Astrocyte (in vitro differentiated cells and primary cell): Measurements from ENCODE around the gene GHRH. TPM values are rescaled to one million over a fixed set of nuclear protein-coding genes. Genes with fewer than 3 reads are reported as not detected.

Experiments
- DNase-seq: peaks from one replicate; pipeline ENCODE4 v3.0.0-alpha.2; 2010; ENCODE audit warnings: low read depth
- FAIRE-seq: peaks from 2 replicates; lab custom pipeline; 2011; peaks lifted over from hg19 to GRCh38; lab: Jason Lieb, UNC
- H2AFZ ChIP-seq: 2 replicates; pipeline ENCODE4 v1.6.0; 2012; ENCODE audit warnings: low read depth, low read length, inconsistent platforms
- H3K27ac ChIP-seq: 2 replicates; pipeline ENCODE4 v1.5.1; 2011; ENCODE audit warnings: low read depth, low read length, inconsistent platforms
- H3K27me3 ChIP-seq: 2 replicates; pipeline ENCODE4 v1.6.0; 2011; ENCODE audit warnings: low read length, inconsistent platforms; ENCODE audit not compliant: insufficient read depth
- H3K36me3 ChIP-seq: 2 replicates; pipeline ENCODE4 v1.5.1; 2011; ENCODE audit warnings: low read length, inconsistent platforms; ENCODE audit not compliant: insufficient read depth
- H3K4me1 ChIP-seq: 2 replicates; pipeline ENCODE4 v1.5.1; 2011; ENCODE audit warnings: low read length, inconsistent platforms; ENCODE audit not compliant: insufficient read depth
- H3K4me2 ChIP-seq: 2 replicates; pipeline ENCODE4 v1.6.0; 2012; ENCODE audit warnings: low read length, inconsistent platforms
- H3K4me3 ChIP-seq: 2 replicates; pipeline ENCODE4 v1.5.1; 2011; ENCODE audit warnings: low read depth, mild to moderate bottlenecking, low read length, inconsistent platforms; ENCODE audit not compliant: insufficient read depth
- H3K79me2 ChIP-seq: 2 replicates; pipeline ENCODE4 v1.6.0; 2012; ENCODE audit warnings: mild to moderate bottlenecking, low read length, inconsistent platforms; ENCODE audit not compliant: insufficient read depth
- H3K9ac ChIP-seq: 2 replicates; pipeline ENCODE4 v1.6.0; 2012; ENCODE audit warnings: mild to moderate bottlenecking, low read length, inconsistent platforms
- H3K9me3 ChIP-seq: 2 replicates; pipeline ENCODE4 v1.5.1; 2012; ENCODE audit warnings: low read depth, mild to moderate bottlenecking, low read length, inconsistent platforms; ENCODE audit not compliant: insufficient read depth
- H4K20me1 ChIP-seq: 2 replicates; pipeline ENCODE4 v1.6.0; 2012; ENCODE audit warnings: low read length, inconsistent platforms; ENCODE audit not compliant: insufficient read depth
- H3K27ac Mint-ChIP-seq: one replicate; pipeline ENCODE4 v1.8.0; 2021; ENCODE audit warnings: mild to moderate bottlenecking, mixed read lengths; ENCODE audit not compliant: unreplicated experiment
- H3K27me3 Mint-ChIP-seq: one replicate; pipeline ENCODE4 v1.8.0; 2021; ENCODE audit warnings: low read depth, mixed read lengths; ENCODE audit not compliant: unreplicated experiment
- H3K36me3 Mint-ChIP-seq: one replicate; pipeline ENCODE4 v1.8.0; 2021; ENCODE audit warnings: low read depth, mixed read lengths; ENCODE audit not compliant: unreplicated experiment
- H3K4me1 Mint-ChIP-seq: one replicate; pipeline ENCODE4 v1.8.0; 2021; ENCODE audit warnings: low read depth, mixed read lengths; ENCODE audit not compliant: unreplicated experiment
- H3K4me3 Mint-ChIP-seq: one replicate; pipeline ENCODE4 v1.8.0; 2021; ENCODE audit warnings: mild to moderate bottlenecking, moderate library complexity, mixed read lengths; ENCODE audit not compliant: unreplicated experiment
- H3K9me3 Mint-ChIP-seq: one replicate; pipeline ENCODE4 v1.8.0; 2021; ENCODE audit warnings: mild to moderate bottlenecking, mixed read lengths; ENCODE audit not compliant: unreplicated experiment
- CTCF ChIP-seq: IDR thresholded peaks from 2 replicates; pipeline ENCODE4 v1.5.1; 2011; ENCODE audit warnings: low read depth, mild to moderate bottlenecking, inconsistent platforms, low read length, moderate library complexity; ENCODE audit not compliant: insufficient read depth
- EZH2 ChIP-seq: IDR thresholded peaks from 2 replicates; pipeline ENCODE4 v1.6.1; 2012; ENCODE audit warnings: mild to moderate bottlenecking, low read length, inconsistent platforms; ENCODE audit not compliant: insufficient read depth
- total RNA-seq: library from RNA; stranded (reverse); gene quantifications from 2 replicates; pipeline ENCODE4 v1.2.1, GENCODE V29; 2021

The GHRH gene
- total RNA-seq, 1 donor from 2014 or later: not detected

DNA sequence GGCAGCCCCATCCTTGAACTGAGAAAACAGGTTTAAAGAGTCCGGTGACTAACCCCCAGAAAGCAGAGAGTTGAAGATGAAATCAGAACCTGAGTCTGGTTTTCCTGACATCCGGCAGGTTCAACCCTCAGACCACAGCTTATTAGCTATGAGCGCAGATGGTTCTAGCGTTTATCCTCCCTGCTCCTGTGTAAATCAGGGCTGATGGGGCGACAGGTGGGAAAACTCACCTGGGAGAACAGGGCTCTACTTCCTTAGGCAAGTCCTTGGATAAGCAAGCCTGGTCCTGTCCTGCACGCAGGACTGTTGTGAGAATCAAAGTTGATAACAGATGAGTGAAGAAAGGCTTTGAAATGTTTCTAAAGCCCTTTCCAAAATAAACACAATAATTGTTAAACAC lies 31.4 kb downstream of the GHRH start:
- H3K27me3 Mint-ChIP-seq: no peaks in the 10 kb centered on the region
- peaks cover 9% of the 10 kb centered on the region for H3K4me1 Mint-ChIP-seq
- no peak overlapping the region for H3K4me3 Mint-ChIP-seq
- no peaks in the 10 kb centered on the region for H3K4me1 ChIP-seq
- no peak overlapping the region for H3K4me2 ChIP-seq
- FAIRE-seq (no peak), DNase-seq (no peak)
- peaks cover 41% of the 10 kb centered on the region for H4K20me1 ChIP-seq
- H3K4me3 ChIP-seq: no peak overlapping the region
- no peak overlapping the region for H2AFZ ChIP-seq
- H3K27me3 ChIP-seq: no peaks in the 10 kb centered on the region
- no peak overlapping the region for H3K27ac ChIP-seq
- H3K9me3 Mint-ChIP-seq: no peaks in the 10 kb centered on the region
- no peak overlapping the region for H3K9ac ChIP-seq
- peaks cover 16% of the 10 kb centered on the region for H3K36me3 Mint-ChIP-seq
- no peaks in the 10 kb centered on the region for H3K79me2 ChIP-seq
- H3K27ac Mint-ChIP-seq: no peak overlapping the region
- H3K36me3 ChIP-seq: peaks cover 75% of the 10 kb centered on the region
- H3K9me3 ChIP-seq: no peaks in the 10 kb centered on the region
- TF ChIP-seq EZH2 (no peak), CTCF (no peak)

DNA sequence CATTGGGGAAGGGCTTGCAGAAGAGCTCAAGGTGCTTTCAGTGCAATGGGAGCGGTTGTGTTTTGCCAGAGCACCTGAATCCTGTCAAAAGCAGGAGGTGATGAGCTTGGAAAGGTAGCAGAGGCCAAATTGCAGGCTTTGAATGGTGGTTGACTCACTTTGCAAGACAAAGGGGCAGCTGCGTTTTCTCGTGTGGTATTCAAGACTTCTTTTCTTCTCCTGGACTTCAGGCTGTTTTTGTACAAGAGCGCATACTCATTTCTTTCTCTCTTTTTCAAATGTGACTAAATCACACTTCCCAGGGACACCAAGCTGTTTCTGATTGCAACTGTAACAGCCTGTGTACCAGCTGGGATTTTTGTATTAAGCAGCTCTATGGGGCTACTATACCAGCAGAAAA lies 32.3 kb downstream of the GHRH start:
- H3K4me3 ChIP-seq: no peak overlapping the region
- no peaks in the 10 kb centered on the region for H3K9me3 Mint-ChIP-seq
- no peak overlapping the region for H3K9ac ChIP-seq
- H3K4me2 ChIP-seq: no peak overlapping the region
- no peak overlapping the region for H3K27ac ChIP-seq
- H3K36me3 Mint-ChIP-seq: peaks cover 18% of the 10 kb centered on the region
- no peak for TF ChIP-seq EZH2
- no peak for TF ChIP-seq CTCF
- no peaks in the 10 kb centered on the region for H3K27me3 ChIP-seq
- peaks cover 9% of the 10 kb centered on the region for H3K4me1 Mint-ChIP-seq
- H3K27me3 Mint-ChIP-seq: no peaks in the 10 kb centered on the region
- H3K4me1 ChIP-seq: no peaks in the 10 kb centered on the region
- H3K36me3 ChIP-seq: peaks cover 76% of the 10 kb centered on the region
- no peaks in the 10 kb centered on the region for H3K79me2 ChIP-seq
- FAIRE-seq (no peak), DNase-seq (no peak)
- H3K9me3 ChIP-seq: no peaks in the 10 kb centered on the region
- H4K20me1 ChIP-seq: peaks cover 41% of the 10 kb centered on the region
- no peak overlapping the region for H3K4me3 Mint-ChIP-seq
- no peak overlapping the region for H2AFZ ChIP-seq
- no peak overlapping the region for H3K27ac Mint-ChIP-seq

GRCh38 chr20:37228656-37229055 lies 33.0 kb downstream of the GHRH start:
- DNase-seq (no peak), FAIRE-seq (no peak)
- H3K9ac ChIP-seq: no peak overlapping the region
- no peaks in the 10 kb centered on the region for H3K4me1 ChIP-seq
- no peak overlapping the region for H3K4me3 ChIP-seq
- no peak overlapping the region for H2AFZ ChIP-seq
- H4K20me1 ChIP-seq: peaks cover 45% of the 10 kb centered on the region
- H3K36me3 ChIP-seq: peaks cover 76% of the 10 kb centered on the region
- H3K9me3 ChIP-seq: no peaks in the 10 kb centered on the region
- no peak overlapping the region for H3K4me3 Mint-ChIP-seq
- peaks cover 21% of the 10 kb centered on the region for H3K36me3 Mint-ChIP-seq
- no peaks in the 10 kb centered on the region for H3K9me3 Mint-ChIP-seq
- H3K27me3 Mint-ChIP-seq: no peaks in the 10 kb centered on the region
- H3K27ac ChIP-seq: no peak overlapping the region
- no peaks in the 10 kb centered on the region for H3K79me2 ChIP-seq
- no peak overlapping the region for H3K27ac Mint-ChIP-seq
- no peaks in the 10 kb centered on the region for H3K27me3 ChIP-seq
- peaks cover 11% of the 10 kb centered on the region for H3K4me1 Mint-ChIP-seq
- no peak overlapping the region for H3K4me2 ChIP-seq
- TF ChIP-seq CTCF: no peak
- no peak for TF ChIP-seq EZH2
